HL-60 (cell line): ENCODE results near the gene CCDC88A.

Source experiments
- CTCF ChIP-seq: IDR thresholded peaks from one replicate; pipeline ENCODE4 v1.5.1; 2011; ENCODE audit warnings: low read length, control low read depth, inconsistent platforms; ENCODE audit not compliant: insufficient read depth
- GABPA ChIP-seq: IDR thresholded peaks from 2 replicates; pipeline ENCODE4 v1.6.1; 2012; ENCODE audit warnings: low read depth
- POLR2AphosphoS5 ChIP-seq: IDR thresholded peaks from 2 replicates; pipeline ENCODE4 v1.6.1; 2012; ENCODE audit warnings: low read depth
- REST ChIP-seq: IDR thresholded peaks from 2 replicates; pipeline ENCODE4 v1.6.1; 2012; ENCODE audit warnings: low read depth; ENCODE audit not compliant: insufficient replicate concordance

GRCh38 chr2:55370208-55370607, 49.4 kb downstream of the CCDC88A start:
- no peak for TF ChIP-seq CTCF
- TF ChIP-seq REST: no peak
- no peak for TF ChIP-seq GABPA
- TF ChIP-seq POLR2AphosphoS5: no peak
